HG02938 (cell line): ENCODE data around the gene DDX43.
"Not testable (repeated sequence)": the region's sequence is repeated elsewhere in the genome, so short reads cannot be mapped to it uniquely, and the experiment has no call there.

Source experiments
- ATAC-seq: cut with Tn5 transposase; IDR thresholded peaks from one replicate; pipeline ENCODE4 v1.9.1; 2021; ENCODE audit warnings: mild to moderate bottlenecking, moderate library complexity; ENCODE audit not compliant: unreplicated experiment

Gene DDX43

GRCh38 chr6:73394577-73395354, at the start of gene DDX43:
TSS of gene DDX43 (plus strand) at chr6:73394828. CDS start at chr6:73394906, 78 bp downstream.
- ATAC-seq, result peak; percentile 75

- ATAC-seq, result no peak
These were observed 46.0 kb upstream of the DDX43 start for GRCh38 chr6:73348550-73349204.

DNA sequence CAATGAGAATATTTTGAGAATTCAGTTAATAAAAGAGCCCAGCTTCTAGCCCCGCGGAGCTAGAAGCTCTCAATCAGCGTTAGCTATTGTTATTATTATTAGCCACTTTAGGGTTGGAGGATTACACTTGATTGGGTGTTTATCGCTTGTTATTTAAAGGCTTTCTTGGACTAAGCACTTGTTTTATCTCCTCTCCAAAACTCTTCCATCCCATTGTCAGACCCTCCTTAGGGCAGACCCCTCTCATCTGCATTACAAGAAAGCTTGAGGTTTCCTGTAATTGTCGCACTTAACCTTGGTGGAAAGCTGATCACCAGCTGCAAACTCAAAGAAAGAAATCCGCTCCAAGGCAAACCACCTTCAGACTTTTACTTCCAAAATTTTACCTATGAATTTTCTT, 45.3 kb upstream of the DDX43 start:
- ATAC-seq, result no peak

GRCh38 chr6:73353636-73354593, 40.7 kb upstream of the DDX43 start, which contains the start of gene DPPA5:
TSS of gene DPPA5 (minus strand) at chr6:73354276. CDS start at chr6:73354225, 51 bp downstream.
- no peak for ATAC-seq

DNA sequence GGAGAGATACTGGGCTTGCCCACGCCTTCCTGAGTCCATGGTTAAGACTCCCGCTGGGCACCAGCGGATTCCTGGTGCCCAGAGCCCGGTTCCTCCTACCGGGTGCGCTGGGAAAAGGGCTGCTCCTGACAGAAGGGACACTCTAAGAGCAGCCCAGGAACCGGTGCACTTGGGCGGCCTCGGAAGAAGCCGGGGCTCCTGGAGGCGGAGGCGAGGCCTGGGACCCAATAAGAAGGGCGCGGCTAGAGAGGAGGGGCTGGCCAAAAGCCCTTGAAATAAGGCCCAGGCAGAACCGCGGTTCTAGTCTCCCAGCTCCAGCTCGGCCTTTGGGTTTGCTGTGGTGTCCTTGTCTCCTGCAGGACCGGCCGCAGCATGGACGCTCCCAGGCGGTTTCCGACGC, 32.3 kb upstream of the DDX43 start, which contains the start of gene KHDC3L:
KHDC3L (plus strand) TSS at position 301 of the 400 bp plus-strand sequence; CDS start at position 373, 72 bp downstream.
- no peak for ATAC-seq

DNA sequence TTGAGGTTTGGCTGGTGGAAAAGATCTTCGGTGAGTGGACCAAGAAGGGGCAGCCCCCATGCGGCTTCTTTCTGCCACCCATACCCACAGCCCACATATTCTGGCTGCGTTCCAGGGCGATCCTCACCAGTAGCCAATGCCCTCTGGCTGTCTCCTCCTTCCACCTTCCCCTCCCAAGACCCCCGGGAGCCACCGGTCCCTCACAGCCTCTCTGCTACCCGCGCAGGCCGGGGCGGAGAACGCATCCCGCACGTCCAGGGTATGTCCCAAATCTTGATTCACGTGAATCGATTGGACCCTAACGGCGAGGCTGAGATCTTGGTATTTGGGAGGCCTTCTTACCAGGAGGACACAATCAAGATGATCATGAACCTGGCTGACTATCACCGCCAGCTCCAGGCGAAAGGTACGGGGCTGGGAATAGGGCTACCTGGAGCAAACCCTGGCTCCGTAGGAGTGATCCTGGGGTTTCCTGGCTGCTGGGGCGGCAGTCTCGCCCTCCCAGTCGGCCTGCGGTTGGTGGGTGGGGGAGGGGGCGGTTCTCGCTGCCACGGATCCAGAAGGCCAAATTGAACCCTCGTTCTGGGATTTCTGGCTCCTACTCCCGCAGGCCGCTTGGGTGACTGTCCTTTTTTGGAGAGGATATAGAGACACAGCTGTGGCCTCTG, 31.6 kb upstream of the DDX43 start:
- no peak for ATAC-seq

DNA sequence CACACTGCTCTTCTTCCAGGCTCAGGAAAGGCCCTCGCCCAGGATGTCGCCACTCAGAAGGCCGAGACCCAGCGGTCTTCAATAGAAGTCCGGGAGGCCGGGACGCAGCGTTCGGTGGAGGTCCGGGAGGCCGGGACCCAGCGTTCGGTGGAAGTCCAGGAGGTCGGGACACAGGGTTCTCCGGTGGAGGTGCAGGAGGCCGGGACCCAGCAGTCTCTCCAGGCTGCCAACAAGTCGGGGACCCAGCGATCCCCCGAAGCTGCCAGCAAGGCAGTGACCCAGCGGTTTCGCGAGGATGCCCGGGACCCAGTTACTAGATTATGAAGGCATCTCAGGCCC, 31.1 kb upstream of the DDX43 start:
- ATAC-seq, result no peak

GRCh38 chr6:73364121-73364520, 30.5 kb upstream of the DDX43 start:
- no peak for ATAC-seq

DNA sequence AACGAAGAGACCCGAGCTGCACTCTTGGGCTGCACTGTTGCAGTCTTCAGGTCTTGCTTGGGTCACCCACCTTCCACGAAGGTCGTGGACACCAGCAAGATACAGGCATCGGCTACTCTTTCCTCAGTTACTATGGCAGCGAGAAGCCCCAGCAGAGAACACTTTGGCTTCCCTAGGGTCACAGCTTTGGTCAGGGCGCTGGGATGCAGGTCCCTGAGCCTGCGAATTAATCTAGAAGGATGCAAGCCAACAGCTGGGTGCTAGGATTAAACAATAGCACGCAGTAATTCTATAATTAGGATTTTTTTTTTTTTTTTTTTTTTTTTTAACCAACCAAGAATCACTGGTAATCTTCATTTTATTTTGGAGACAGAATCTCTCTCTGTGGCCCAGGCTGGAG, 30.1 kb upstream of the DDX43 start:
- ATAC-seq, result no peak

DNA sequence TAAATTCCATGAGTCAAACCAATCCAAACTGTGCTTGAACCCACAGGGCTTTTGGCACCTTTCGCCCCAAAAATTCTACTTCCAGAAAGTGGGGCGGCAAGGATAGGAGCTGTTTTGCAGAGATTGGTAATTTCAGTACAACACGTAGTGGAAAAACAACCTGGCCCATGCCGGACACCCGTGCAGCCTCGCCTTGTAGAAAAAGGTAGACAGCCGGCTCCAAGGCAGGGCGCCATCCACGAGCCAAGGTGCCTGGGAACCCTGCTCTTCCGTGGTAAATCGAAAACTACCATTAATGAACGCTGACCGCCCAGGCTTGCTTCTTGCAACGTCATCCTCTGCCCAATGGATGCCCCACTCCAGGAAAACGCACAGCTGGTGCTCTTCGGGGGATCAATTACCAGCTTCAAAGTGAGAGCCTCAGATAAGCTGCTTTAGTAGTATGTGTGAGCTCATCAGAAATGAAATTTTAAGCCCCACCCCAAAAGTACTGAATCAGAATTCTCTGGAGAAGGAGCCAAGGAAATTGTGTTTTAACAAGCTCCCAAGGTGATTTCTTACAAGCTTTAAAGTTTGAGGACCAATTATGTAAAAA, 26.8 kb upstream of the DDX43 start:
- ATAC-seq, result no peak

GRCh38 chr6:73368675-73369074, 26.0 kb upstream of the DDX43 start:
- ATAC-seq, result no peak

GRCh38 chr6:73369157-73369556, 25.5 kb upstream of the DDX43 start:
- no peak for ATAC-seq

DNA sequence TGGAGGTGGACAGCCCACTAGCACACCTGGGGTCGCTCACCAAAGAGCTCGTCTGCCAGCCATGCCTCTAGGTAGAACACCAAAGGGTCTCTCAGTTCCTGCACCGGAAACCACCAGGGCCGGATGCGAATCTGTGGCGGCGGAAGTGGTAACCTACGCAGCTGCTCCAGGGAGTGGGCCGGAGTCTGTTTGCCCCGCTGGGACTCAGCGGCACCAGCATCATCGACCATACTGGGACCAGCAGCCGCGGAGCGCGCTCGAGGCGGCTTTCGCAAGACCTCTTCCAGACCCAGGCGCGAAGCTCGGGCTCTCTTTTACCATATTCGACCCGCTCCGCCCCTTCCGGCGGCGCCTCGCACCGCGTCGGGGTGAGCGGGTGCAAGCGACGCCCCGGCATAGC, 25.1 kb upstream of the DDX43 start, which contains the start of gene OOEP:
OOEP (minus strand) TSS at position 335 of the 400 bp plus-strand sequence; CDS start at position 230, 105 bp downstream.
- no peak for ATAC-seq

- ATAC-seq, result no peak
These were observed 22.6 kb upstream of the DDX43 start for GRCh38 chr6:73371984-73372383.

- ATAC-seq, result no peak
These were observed 22.1 kb upstream of the DDX43 start for GRCh38 chr6:73372516-73372915.

DNA sequence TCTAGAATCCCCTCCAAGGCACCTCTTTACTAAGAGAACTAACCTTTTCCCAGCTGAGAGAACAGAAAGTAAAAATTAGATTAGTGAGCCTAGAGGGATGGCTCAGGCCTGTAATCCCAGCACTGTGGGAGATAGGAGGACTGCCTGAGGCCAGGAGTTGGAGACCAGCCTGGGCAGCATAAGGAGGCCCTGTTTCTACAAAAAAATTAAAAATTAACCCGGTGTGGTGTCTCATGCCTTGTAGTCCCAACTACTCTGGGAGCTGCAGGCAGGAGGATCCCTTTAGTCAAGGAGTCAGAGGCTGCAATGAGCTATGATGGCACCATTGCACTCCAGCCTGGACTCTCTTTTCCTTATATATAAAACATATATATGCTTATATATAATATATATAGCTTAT, 19.4 kb upstream of the DDX43 start:
- no peak for ATAC-seq

DNA sequence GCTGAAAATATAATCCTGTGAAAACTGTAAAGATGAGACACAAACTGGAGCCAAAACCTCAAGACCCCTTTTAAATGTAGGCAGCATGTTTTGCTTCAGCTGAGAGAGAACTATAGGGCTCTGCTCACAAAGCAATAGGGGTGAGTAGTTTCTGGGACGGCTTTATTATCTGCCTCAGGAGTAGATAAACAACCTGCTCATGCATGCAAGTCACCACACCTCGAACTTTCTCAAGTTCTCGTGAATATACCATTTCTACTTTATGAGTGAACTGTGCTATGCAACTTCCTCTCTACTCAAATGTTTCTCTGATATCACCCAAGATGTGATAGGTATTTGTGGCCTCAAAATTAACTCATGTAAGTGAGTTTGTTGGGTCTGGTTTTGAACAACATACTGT, 17.4 kb upstream of the DDX43 start:
- ATAC-seq, result no peak

DNA sequence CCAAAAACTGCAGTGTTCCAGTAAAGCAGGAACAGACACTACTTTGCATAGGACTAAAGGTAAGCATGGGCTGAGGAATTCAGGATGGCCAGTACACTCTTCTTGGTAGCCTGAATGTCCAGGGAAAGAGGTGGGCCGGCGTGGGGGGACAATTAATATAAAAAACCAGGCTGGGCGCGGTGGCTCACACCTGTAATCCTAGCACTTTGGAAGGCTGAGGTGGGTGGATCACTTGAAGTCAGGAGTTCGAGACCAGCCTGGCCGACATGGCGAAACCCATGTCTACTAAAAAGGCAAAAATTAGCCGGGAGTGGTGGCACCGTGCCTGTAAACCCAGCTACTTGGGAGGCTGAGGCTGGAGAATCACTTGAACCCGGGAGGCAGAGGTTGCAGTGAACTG, 13.1 kb upstream of the DDX43 start:
- ATAC-seq, result not testable (repeated sequence)

DNA sequence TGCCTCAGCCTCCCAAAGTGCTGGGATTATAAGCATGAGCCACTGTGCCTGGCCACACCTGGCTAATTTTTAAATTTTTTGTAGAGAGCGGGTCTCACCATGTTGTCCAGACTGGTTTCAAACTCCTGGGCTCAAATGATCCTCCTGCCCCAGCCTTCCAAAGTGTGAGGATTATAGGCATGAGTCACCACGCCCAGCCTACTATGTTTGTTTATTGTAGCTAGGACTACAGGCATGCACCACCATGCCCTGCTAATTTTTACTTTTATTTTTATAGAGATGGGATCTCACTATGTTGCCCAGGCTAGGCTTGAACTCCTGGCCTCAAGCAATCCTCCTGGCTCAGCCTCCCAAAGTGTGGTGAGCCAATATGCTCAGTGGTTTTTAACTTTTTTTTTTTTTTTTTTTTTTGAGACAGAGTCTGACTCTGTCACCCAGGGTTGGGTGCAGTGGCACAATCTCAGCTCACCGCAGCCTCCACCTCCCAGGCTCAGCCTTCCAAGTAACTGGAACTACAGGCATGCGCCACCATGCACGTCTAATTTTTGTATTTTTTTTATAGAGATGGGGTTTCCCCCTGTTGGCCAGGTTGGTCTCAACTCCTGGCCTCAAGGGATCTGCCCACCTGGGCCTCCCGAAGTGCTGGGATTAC, 12.0 kb upstream of the DDX43 start:
- ATAC-seq, result no peak

GRCh38 chr6:73388433-73388799, 6.2 kb upstream of the DDX43 start:
- ATAC-seq, result peak; percentile 9
